Measurements from ENCODE around the gene ADAMTS13.

Gene ADAMTS13

GRCh38 chr9:133452562-133452961 lies 30.4 kb downstream of the ADAMTS13 start:
- in situ Hi-C loops (cut with MboI; ENCODE audit: low sequenced_read_pairs) = no loop called here

GRCh38 chr9:133453651-133454050 lies 31.5 kb downstream of the ADAMTS13 start:
- in situ Hi-C loops (cut with MboI; ENCODE audit: low sequenced_read_pairs) = no loop called here

- in situ Hi-C loops (cut with MboI; ENCODE audit: low sequenced_read_pairs) = no loop called here
These were observed 32.2 kb downstream of the ADAMTS13 start for GRCh38 chr9:133454325-133454724.

- in situ Hi-C loops (cut with MboI; ENCODE audit: low sequenced_read_pairs) = no loop called here
These were observed 32.9 kb downstream of the ADAMTS13 start for GRCh38 chr9:133454943-133455673.

GRCh38 chr9:133455936-133456335 lies 33.8 kb downstream of the ADAMTS13 start:
- in situ Hi-C loops (cut with MboI; ENCODE audit: low sequenced_read_pairs) = no loop called here

GRCh38 chr9:133456409-133456808 lies 34.2 kb downstream of the ADAMTS13 start:
- in situ Hi-C loops (cut with MboI; ENCODE audit: low sequenced_read_pairs) = no loop called here

GRCh38 chr9:133457233-133457632 lies 35.1 kb downstream of the ADAMTS13 start:
- in situ Hi-C loops (cut with MboI; ENCODE audit: low sequenced_read_pairs) = no loop called here

GRCh38 chr9:133457748-133458147 lies 35.6 kb downstream of the ADAMTS13 start:
- in situ Hi-C loops (cut with MboI; ENCODE audit: low sequenced_read_pairs) = no loop called here

GRCh38 chr9:133458643-133459312 lies 36.6 kb downstream of the ADAMTS13 start:
- in situ Hi-C loops (cut with MboI; ENCODE audit: low sequenced_read_pairs) = no loop called here

GRCh38 chr9:133459476-133460404 lies 37.6 kb downstream of the ADAMTS13 start, which contains the start of gene CACFD1:
CACFD1 (plus strand) TSS chr9:133459978; CDS start chr9:133460067, 89 bp downstream.
- in situ Hi-C loops (cut with MboI; ENCODE audit: low sequenced_read_pairs) = no loop called here

- in situ Hi-C loops (cut with MboI; ENCODE audit: low sequenced_read_pairs) = no loop called here
These were observed 38.4 kb downstream of the ADAMTS13 start for GRCh38 chr9:133460405-133461175.

- in situ Hi-C loops (cut with MboI; ENCODE audit: low sequenced_read_pairs) = no loop called here
These were observed 39.8 kb downstream of the ADAMTS13 start for GRCh38 chr9:133461975-133462374.

- in situ Hi-C loops (cut with MboI; ENCODE audit: low sequenced_read_pairs) = no loop called here
These were observed 41.2 kb downstream of the ADAMTS13 start for GRCh38 chr9:133463234-133463863.

- in situ Hi-C loops (cut with MboI; ENCODE audit: low sequenced_read_pairs) = no loop called here
These were observed 41.9 kb downstream of the ADAMTS13 start for GRCh38 chr9:133463864-133464615.

GRCh38 chr9:133464638-133465037 lies 42.5 kb downstream of the ADAMTS13 start:
- in situ Hi-C loops (cut with MboI; ENCODE audit: low sequenced_read_pairs) = no loop called here

GRCh38 chr9:133465984-133466383 lies 43.8 kb downstream of the ADAMTS13 start:
- in situ Hi-C loops (cut with MboI; ENCODE audit: low sequenced_read_pairs) = no loop called here

GRCh38 chr9:133467101-133467500 lies 44.9 kb downstream of the ADAMTS13 start:
- in situ Hi-C loops (cut with MboI; ENCODE audit: low sequenced_read_pairs) = no loop called here

- in situ Hi-C loops (cut with MboI; ENCODE audit: low sequenced_read_pairs) = no loop called here
These were observed 46.2 kb downstream of the ADAMTS13 start for GRCh38 chr9:133468374-133468773.

GRCh38 chr9:133468777-133469421 lies 46.7 kb downstream of the ADAMTS13 start:
- in situ Hi-C loops (cut with MboI; ENCODE audit: low sequenced_read_pairs) = no loop called here

Data from HL-60/S4 (cell line).